ENCODE measurements around the gene ZNF484. TPM values are rescaled to one million over a fixed set of nuclear protein-coding genes. Genes with fewer than 3 reads are reported as not detected.
"Not testable (repeated sequence)": the region's sequence is repeated elsewhere in the genome, so short reads cannot be mapped to it uniquely, and the experiment has no call there.

The ZNF484 gene
- total RNA-seq, 3 donors from 2014 or later, result 13.3 to 19.9 (median 17.7) TPM

GRCh38 chr9:92897323-92897722 lies 19.5 kb upstream of the ZNF484 start:
- no peaks in the 10 kb centered on the region for H3K36me3 ChIP-seq
- no peak for TF ChIP-seq CTCF (IDR thresholded peaks at IDR 0.05)
- no peak for TF ChIP-seq POLR2A (IDR thresholded peaks at IDR 0.05)
- no peak for TF ChIP-seq POLR2AphosphoS5 (IDR thresholded peaks at IDR 0.05)
- no peak overlapping the region for H3K27ac ChIP-seq
- intact Hi-C loops (cut with DNase I; ENCODE audit: low total_unique reads), result no loop called here
- H3K9me3 ChIP-seq, result no peaks in the 10 kb centered on the region
- H3K27me3 ChIP-seq, result no peaks in the 10 kb centered on the region
- DNase-seq (ENCODE audit: low spot score in 2 of 2), result no peak
- H3K4me3 ChIP-seq, result no peak overlapping the region
- H3K4me1 ChIP-seq, result no peaks in the 10 kb centered on the region

DNA sequence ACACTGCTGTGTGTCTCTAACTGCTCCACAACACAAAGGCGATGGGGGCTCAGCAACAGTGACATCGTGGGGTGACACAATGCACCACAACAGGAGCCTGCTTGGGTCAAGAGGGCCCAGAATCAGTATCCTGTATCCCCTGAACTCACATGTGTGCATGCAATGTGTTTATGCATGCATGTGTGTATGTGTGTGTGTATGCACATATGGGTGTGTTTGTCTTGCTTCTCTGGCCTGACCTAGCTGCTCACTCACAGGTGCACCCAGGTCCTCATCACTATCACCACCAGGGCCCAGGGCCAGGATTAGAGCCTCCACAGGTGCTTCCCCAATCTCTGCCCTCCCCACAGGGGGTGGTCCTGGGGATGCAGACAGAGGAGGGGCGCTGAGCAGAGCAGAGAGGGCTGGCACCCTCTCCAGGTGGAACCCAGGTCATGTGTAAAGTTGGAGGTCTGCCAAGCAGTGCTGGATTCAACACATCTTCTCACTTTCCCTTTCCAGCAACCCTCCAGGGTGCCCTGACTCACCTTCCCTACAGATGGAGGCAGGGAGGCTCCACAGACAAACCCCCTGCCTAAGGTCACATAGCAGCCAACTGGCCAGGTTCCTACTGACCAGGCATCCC lies 18.1 kb upstream of the ZNF484 start:
- no peak for DNase-seq (ENCODE audit: low spot score in 2 of 2)
- intact Hi-C loops (cut with DNase I; ENCODE audit: low total_unique reads), result no loop called here
- no peaks in the 10 kb centered on the region for H3K4me1 ChIP-seq

GRCh38 chr9:92894711-92895362 lies 17.0 kb upstream of the ZNF484 start:
- no peak for TF ChIP-seq POLR2AphosphoS5 (IDR thresholded peaks at IDR 0.05)
- intact Hi-C loops (cut with DNase I; ENCODE audit: low total_unique reads), result no loop called here
- DNase-seq (ENCODE audit: low spot score in 2 of 2), result no peak

More for the DNA sequence above, 18.1 kb upstream of the ZNF484 start:
- H3K27ac ChIP-seq, result no peak overlapping the region
- H3K36me3 ChIP-seq, result no peaks in the 10 kb centered on the region
- H3K4me3 ChIP-seq, result no peak overlapping the region
- no peaks in the 10 kb centered on the region for H3K9me3 ChIP-seq
- TF ChIP-seq CTCF (IDR thresholded peaks at IDR 0.05), result no peak
- no peak for TF ChIP-seq POLR2A (IDR thresholded peaks at IDR 0.05)
- no peak for TF ChIP-seq POLR2AphosphoS5 (IDR thresholded peaks at IDR 0.05)
- H3K27me3 ChIP-seq, result no peaks in the 10 kb centered on the region

GRCh38 chr9:92893916-92894610 lies 16.2 kb upstream of the ZNF484 start:
- H3K9me3 ChIP-seq; H3K4me1 ChIP-seq; H3K27ac ChIP-seq; intact Hi-C loops (cut with DNase I; ENCODE audit: low total_unique reads); H3K36me3 ChIP-seq; H3K27me3 ChIP-seq; DNase-seq (ENCODE audit: low spot score in 2 of 2); H3K4me3 ChIP-seq: not testable (repeated sequence)

More at GRCh38 chr9:92894711-92895362, 17.0 kb upstream of the ZNF484 start:
- no peaks in the 10 kb centered on the region for H3K9me3 ChIP-seq
- H3K4me3 ChIP-seq, result no peak overlapping the region
- no peaks in the 10 kb centered on the region for H3K27me3 ChIP-seq
- H3K36me3 ChIP-seq, result no peaks in the 10 kb centered on the region
- H3K27ac ChIP-seq, result no peak overlapping the region
- H3K4me1 ChIP-seq, result no peaks in the 10 kb centered on the region

- intact Hi-C loops (cut with DNase I; ENCODE audit: low total_unique reads); H3K4me1 ChIP-seq; H3K4me3 ChIP-seq: not testable (repeated sequence)
These were observed 14.4 kb upstream of the ZNF484 start for GRCh38 chr9:92892276-92892675.

GRCh38 chr9:92890761-92891160 lies 12.9 kb upstream of the ZNF484 start:
- no peak for DNase-seq (ENCODE audit: low spot score in 2 of 2)
- H3K9me3 ChIP-seq, result no peaks in the 10 kb centered on the region
- no peak overlapping the region for H3K27ac ChIP-seq
- no peak overlapping the region for H3K4me3 ChIP-seq
- H3K36me3 ChIP-seq, result no peaks in the 10 kb centered on the region
- H3K27me3 ChIP-seq, result no peaks in the 10 kb centered on the region
- intact Hi-C loops (cut with DNase I; ENCODE audit: low total_unique reads), result no loop called here
- H3K4me1 ChIP-seq, result no peaks in the 10 kb centered on the region
- no peak for TF ChIP-seq POLR2A (IDR thresholded peaks at IDR 0.05)
- TF ChIP-seq CTCF (IDR thresholded peaks at IDR 0.05), result no peak
- no peak for TF ChIP-seq POLR2AphosphoS5 (IDR thresholded peaks at IDR 0.05)

More at GRCh38 chr9:92892276-92892675, 14.4 kb upstream of the ZNF484 start:
- not testable (repeated sequence) for DNase-seq (ENCODE audit: low spot score in 2 of 2); H3K9me3 ChIP-seq; H3K36me3 ChIP-seq; H3K27ac ChIP-seq; H3K27me3 ChIP-seq

Data from breast epithelium (tissue), 4 donors.